ENCODE data around the gene TSGA10. TPM values are rescaled to one million over a fixed set of nuclear protein-coding genes. Genes with fewer than 3 reads are reported as not detected.

TSGA10 gene
- total and polyA plus RNA-seq, 11 donors = 0.75 to 63.7 (median 2.8) TPM

DNA sequence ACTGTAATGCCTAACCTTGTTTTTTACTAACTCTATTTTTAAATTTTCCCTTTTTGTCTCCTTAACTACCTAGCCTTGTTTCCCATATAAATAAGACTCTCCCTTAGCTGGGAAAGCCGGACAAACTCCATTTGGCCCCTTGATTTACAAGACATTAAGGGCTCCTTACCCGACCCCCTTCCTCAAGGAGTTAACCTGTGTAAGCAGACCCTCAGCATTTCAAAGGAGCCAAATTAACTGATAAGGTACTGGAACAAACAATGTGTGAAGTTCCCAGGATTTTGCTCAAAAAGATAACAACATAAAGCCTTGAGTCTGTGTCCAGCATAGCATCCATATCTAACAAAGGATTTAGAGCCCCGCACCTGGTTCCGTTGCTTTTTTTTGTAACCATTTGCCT, 72.9 kb downstream of the TSGA10 start:
- peaks cover 0 to 35% (median 8%) of the 10 kb centered on the region in 9 donors for H3K27me3 ChIP-seq
- TF ChIP-seq POLR2A (IDR thresholded peaks at IDR 0.05) = no peak
- TF ChIP-seq, protein P1, sequence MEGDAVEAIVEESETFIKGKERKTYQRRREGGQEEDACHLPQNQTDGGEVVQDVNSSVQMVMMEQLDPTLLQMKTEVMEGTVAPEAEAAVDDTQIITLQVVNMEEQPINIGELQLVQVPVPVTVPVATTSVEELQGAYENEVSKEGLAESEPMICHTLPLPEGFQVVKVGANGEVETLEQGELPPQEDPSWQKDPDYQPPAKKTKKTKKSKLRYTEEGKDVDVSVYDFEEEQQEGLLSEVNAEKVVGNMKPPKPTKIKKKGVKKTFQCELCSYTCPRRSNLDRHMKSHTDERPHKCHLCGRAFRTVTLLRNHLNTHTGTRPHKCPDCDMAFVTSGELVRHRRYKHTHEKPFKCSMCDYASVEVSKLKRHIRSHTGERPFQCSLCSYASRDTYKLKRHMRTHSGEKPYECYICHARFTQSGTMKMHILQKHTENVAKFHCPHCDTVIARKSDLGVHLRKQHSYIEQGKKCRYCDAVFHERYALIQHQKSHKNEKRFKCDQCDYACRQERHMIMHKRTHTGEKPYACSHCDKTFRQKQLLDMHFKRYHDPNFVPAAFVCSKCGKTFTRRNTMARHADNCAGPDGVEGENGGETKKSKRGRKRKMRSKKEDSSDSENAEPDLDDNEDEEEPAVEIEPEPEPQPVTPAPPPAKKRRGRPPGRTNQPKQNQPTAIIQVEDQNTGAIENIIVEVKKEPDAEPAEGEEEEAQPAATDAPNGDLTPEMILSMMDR (IDR thresholded peaks at IDR 0.05) = no peak
- ATAC-seq = no peak
- no peak overlapping the region for H3K4me3 ChIP-seq
- H3K27ac ChIP-seq = no peak overlapping the region
- intact Hi-C loops (cut with DNase I) = no loop called here
- no peaks in the 10 kb centered on the region for H3K4me1 ChIP-seq
- no peak for DNase-seq
- H3K36me3 ChIP-seq = no peaks in the 10 kb centered on the region
- H3K9me3 ChIP-seq = no peaks in the 10 kb centered on the region
- 23 to 31% (median 27%) methylated on average over 4 of the region's 4 CpGs for WGBS, 4 donors

DNA sequence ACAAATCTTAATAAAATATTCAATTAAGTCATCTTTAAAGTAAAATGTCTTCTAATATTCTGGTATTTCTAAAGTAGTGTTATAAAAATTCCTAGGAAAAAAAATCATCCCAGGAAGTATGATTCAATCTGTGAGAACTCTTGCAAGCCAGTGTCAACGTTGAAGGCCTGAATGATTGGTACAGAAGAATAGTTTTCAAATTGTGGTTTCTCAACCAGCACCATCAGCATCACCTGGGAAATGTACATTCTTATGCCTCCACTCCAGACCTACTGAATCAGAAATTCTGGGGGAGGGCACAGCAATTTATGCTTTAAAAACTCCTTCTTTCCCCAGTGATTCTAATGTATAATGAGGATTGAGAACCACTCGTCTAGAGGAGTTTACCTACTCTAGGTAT, 75.5 kb downstream of the TSGA10 start:
- no peak for DNase-seq
- intact Hi-C loops (cut with DNase I) = no loop called here
- no peak overlapping the region for H3K27ac ChIP-seq
- WGBS, 4 donors = 54 to 69% (median 67%) methylated on average over 2 of the region's 2 CpGs
- H3K36me3 ChIP-seq = no peaks in the 10 kb centered on the region
- TF ChIP-seq, protein P1 (IDR thresholded peaks at IDR 0.05) = no peak
- no peak for TF ChIP-seq POLR2A (IDR thresholded peaks at IDR 0.05)
- H3K9me3 ChIP-seq = no peaks in the 10 kb centered on the region
- no peaks in the 10 kb centered on the region for H3K4me1 ChIP-seq
- no peak for ATAC-seq
- peaks cover 0 to 35% (median 8%) of the 10 kb centered on the region in 9 donors for H3K27me3 ChIP-seq
- H3K4me3 ChIP-seq = no peak overlapping the region

DNA sequence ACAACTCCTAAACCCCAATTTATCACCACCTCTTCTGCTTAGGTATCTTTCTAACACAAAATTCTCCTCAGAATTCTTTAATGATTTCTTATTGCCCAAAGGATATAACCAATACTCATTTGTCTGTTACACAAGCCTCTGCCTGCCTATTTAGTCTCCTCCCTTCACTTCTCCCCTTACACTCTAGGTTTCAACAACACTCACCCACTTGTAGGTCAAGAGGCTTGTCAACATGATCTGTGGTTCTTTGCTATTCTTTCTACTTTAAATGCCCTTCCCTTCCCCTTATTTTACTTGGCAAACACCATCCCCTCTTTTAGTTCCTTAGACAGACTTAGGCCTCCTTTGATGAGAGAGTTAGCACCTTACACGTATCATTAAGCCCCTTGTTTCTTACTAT, 82.2 kb downstream of the TSGA10 start:
- no peaks in the 10 kb centered on the region for H3K9me3 ChIP-seq
- ATAC-seq (no peak), DNase-seq (no peak)
- intact Hi-C loops (cut with DNase I) = loop anchor here in 1 of 10 donors (5.0 kb wide), 1 partner anchor 410 kb away; no protein-coding TSS in a partner anchor
- H3K27ac ChIP-seq = no peak overlapping the region
- H3K27me3 ChIP-seq = peaks cover 0 to 13% (median 0%) of the 10 kb centered on the region in 9 donors
- 46 to 76% (median 62%) methylated on average over 1 of the region's 1 CpG for WGBS, 4 donors
- H3K36me3 ChIP-seq = no peaks in the 10 kb centered on the region
- no peaks in the 10 kb centered on the region for H3K4me1 ChIP-seq
- H3K4me3 ChIP-seq = no peak overlapping the region
- TF ChIP-seq POLR2A (IDR thresholded peaks at IDR 0.05) = no peak
- TF ChIP-seq, protein P1 (IDR thresholded peaks at IDR 0.05) = no peak

DNA sequence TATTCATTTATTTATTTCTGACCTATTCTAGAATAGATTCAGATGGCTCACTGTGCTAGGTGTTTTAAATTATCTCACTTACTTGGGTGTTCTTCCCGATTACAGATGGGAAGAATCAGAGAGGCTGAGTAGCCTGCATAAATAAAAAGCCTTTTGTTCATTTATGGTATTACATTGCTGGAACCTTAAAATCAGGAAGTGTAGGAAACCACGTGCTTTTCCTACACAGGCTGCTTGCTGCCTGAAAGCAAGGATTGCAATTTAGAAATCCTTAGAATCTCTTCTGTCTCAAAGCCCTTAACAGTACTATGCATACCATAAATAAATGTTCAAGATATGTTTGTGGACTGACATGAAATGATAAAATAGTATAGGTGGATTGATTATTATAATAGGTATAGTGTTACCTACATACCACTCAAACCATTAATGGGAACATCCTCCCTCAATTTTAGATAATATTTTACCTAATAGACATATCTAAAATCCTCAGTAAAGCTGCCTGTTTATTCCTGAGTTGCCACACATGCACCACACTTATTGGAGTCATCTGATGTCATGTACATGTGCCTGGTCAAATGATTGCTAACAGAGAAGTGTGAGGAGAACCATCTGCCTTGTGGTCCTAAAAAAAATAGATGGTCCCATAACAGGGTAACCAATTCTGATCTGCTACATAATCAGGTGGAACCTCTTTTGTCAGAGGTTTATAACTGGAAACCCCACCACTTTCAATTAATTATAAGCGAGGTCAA, 86.7 kb downstream of the TSGA10 start:
- intact Hi-C loops (cut with DNase I) = loop anchor here in 8 of 10 donors (2.0 to 10.0 kb wide), 6 partner anchors 231 to 423 kb away; no protein-coding TSS in a partner anchor

More for the DNA sequence above, 86.7 kb downstream of the TSGA10 start:
- H3K36me3 ChIP-seq = no peaks in the 10 kb centered on the region
- DNase-seq = no peak
- H3K27ac ChIP-seq = no peak overlapping the region
- H3K27me3 ChIP-seq = peaks cover 0 to 13% (median 0%) of the 10 kb centered on the region in 9 donors
- TF ChIP-seq, protein P1 (IDR thresholded peaks at IDR 0.05) = no peak
- no peak for TF ChIP-seq POLR2A (IDR thresholded peaks at IDR 0.05)
- peaks cover 0 to 15% (median 0%) of the 10 kb centered on the region in 12 donors for H3K4me1 ChIP-seq
- H3K9me3 ChIP-seq = no peaks in the 10 kb centered on the region
- no peak overlapping the region for H3K4me3 ChIP-seq
- no peak for ATAC-seq
- 68 to 78% (median 69%) methylated on average over 3 of the region's 3 CpGs for WGBS, 4 donors
